GM23338 (cell line): ENCODE measurements around the gene UBE2G2. TPM values are rescaled to one million over a fixed set of nuclear protein-coding genes. Genes with fewer than 3 reads are reported as not detected.

ENCODE experiments used
- ATAC-seq: fragments of 200-7000 bp; cut with Tn5 transposase; 3 replicates; pipeline ENCODE4 v1.9.1; 2020
- DNase-seq: peaks from one replicate; pipeline ENCODE4 v3.0.0-alpha.2; 2015; ENCODE audit warnings: low spot score
- H2AFZ ChIP-seq: fragments of 200-600 bp; sonication (generic); 2 replicates; pipeline ENCODE4 v1.8.0; 2016; ENCODE audit warnings: antibody characterized with exemption, mild to moderate bottlenecking, moderate library complexity
- H3F3A ChIP-seq: fragments of 200-600 bp; sonication (generic); replicated peaks from 2 replicates; pipeline ENCODE4 v1.8.0; 2017; ENCODE audit warnings: antibody characterized with exemption, mixed run types, low read depth
- H3K27ac ChIP-seq: fragments of 200-600 bp; sonication (generic); 2 replicates; pipeline ENCODE4 v1.6.1; 2016; ENCODE audit warnings: low read depth
- H3K27me3 ChIP-seq: fragments of 200-600 bp; sonication (generic); 2 replicates; pipeline ENCODE4 v1.8.0; 2016; ENCODE audit warnings: mild to moderate bottlenecking, mixed run types, moderate library complexity; ENCODE audit not compliant: insufficient read depth
- H3K36me3 ChIP-seq: fragments of 200-600 bp; sonication (generic); 2 replicates; pipeline ENCODE4 v1.8.0; 2016; ENCODE audit warnings: mild to moderate bottlenecking; ENCODE audit not compliant: insufficient read depth
- H3K4me1 ChIP-seq: fragments of 200-600 bp; sonication (generic); 2 replicates; pipeline ENCODE4 v1.8.0; 2016; ENCODE audit warnings: mild to moderate bottlenecking, moderate library complexity; ENCODE audit not compliant: insufficient read depth
- H3K4me2 ChIP-seq: fragments of 200-600 bp; sonication (generic); 2 replicates; pipeline ENCODE4 v1.7.1; 2017; ENCODE audit warnings: mixed run types
- H3K4me3 ChIP-seq: fragments of 200-600 bp; sonication (generic); 2 replicates; pipeline ENCODE4 v1.6.1; 2016; ENCODE audit warnings: mixed run types
- H3K79me2 ChIP-seq: fragments of 200-600 bp; sonication (generic); replicated peaks from 2 replicates; pipeline ENCODE4 v1.8.0; 2017; ENCODE audit warnings: mild to moderate bottlenecking; ENCODE audit not compliant: insufficient read depth
- H3K9me2 ChIP-seq: fragments of 200-600 bp; sonication (generic); 2 replicates; pipeline ENCODE4 v1.8.0; 2017; ENCODE audit not compliant: insufficient read depth
- H4K20me1 ChIP-seq: fragments of 200-600 bp; sonication (generic); replicated peaks from 2 replicates; pipeline ENCODE4 v1.8.0; 2017; ENCODE audit warnings: mild to moderate bottlenecking; ENCODE audit not compliant: insufficient read depth
- H3K27ac Mint-ChIP-seq: 2 replicates; pipeline ENCODE4 v1.8.0; 2020; ENCODE audit warnings: inconsistent platforms, mild to moderate bottlenecking, moderate library complexity, mixed read lengths
- H3K27me3 Mint-ChIP-seq: 3 replicates; pipeline ENCODE4 v1.8.0; 2022; ENCODE audit warnings: low read depth, mild to moderate bottlenecking, moderate library complexity, mixed read lengths, inconsistent platforms; ENCODE audit not compliant: insufficient read depth, poor library complexity
- H3K36me3 Mint-ChIP-seq: 3 replicates; pipeline ENCODE4 v1.8.0; 2021; ENCODE audit warnings: low read depth, mild to moderate bottlenecking, inconsistent platforms, moderate library complexity, mixed read lengths
- H3K4me1 Mint-ChIP-seq: 3 replicates; pipeline ENCODE4 v1.8.0; 2020; ENCODE audit warnings: mild to moderate bottlenecking, inconsistent platforms, mixed read lengths
- H3K4me3 Mint-ChIP-seq: 3 replicates; pipeline ENCODE4 v1.8.0; 2021; ENCODE audit warnings: moderate library complexity, mild to moderate bottlenecking, inconsistent platforms, mixed read lengths
- H3K9me3 Mint-ChIP-seq: 3 replicates; pipeline ENCODE4 v1.8.0; 2020; ENCODE audit warnings: moderate library complexity, mild to moderate bottlenecking, inconsistent platforms, mixed read lengths
- CREB1 ChIP-seq: fragments of 250-450 bp; sonication (Bioruptor Pico); IDR thresholded peaks from 2 replicates; pipeline ENCODE4 v1.5.0; 2020; ENCODE audit warnings: low read depth, mild to moderate bottlenecking, moderate library complexity
- EZH2phosphoT487 ChIP-seq: fragments of 200-600 bp; sonication (generic); IDR thresholded peaks from one replicate; pipeline ENCODE4 v1.8.1; 2018; ENCODE audit warnings: antibody characterized with exemption; ENCODE audit not compliant: unreplicated experiment
- NANOG ChIP-seq: IDR thresholded peaks from 2 replicates; pipeline ENCODE4 v1.6.1; 2016; ENCODE audit warnings: antibody characterized with exemption, borderline replicate concordance
- POLR2AphosphoS5 ChIP-seq: IDR thresholded peaks from 2 replicates; pipeline ENCODE4 v1.6.1; 2016; ENCODE audit warnings: antibody characterized with exemption, low read depth
- STAT1 ChIP-seq: IDR thresholded peaks from one replicate; pipeline ENCODE4 v1.6.1; 2016; ENCODE audit warnings: antibody characterized with exemption; ENCODE audit not compliant: unreplicated experiment
- polyA plus RNA-seq: library from polyadenylated mRNA; unstranded; fragments of >200 nt; fragmentation: Nextera tagmentation; extraction: Ambion mirVana; gene quantifications from 2 replicates; pipeline ENCODE4 v1.2.1, GENCODE V29; 2016
- total RNA-seq: library from RNA; depleted of rRNA; stranded (reverse); fragments of >200 nt; shearing (Covaris generic); gene quantifications from 2 replicates; pipeline ENCODE4 v1.2.3, GENCODE V29; 2014
- TF ChIP-seq, protein P1 (sequence below): fragments of 250-450 bp; sonication (Bioruptor Pico); IDR thresholded peaks from 2 replicates; pipeline ENCODE4 v1.5.0; 2020; ENCODE audit warnings: mild to moderate bottlenecking, moderate library complexity
- TF ChIP-seq, protein P2 (sequence below), 2 experiments: fragments of 200-600 bp in 1 of 2; sonication (generic) in 1 of 2; conservative IDR thresholded peaks; 2 replicates each; pipeline versions ENCODE4 v1.5.1 to v1.6.1; 2016 to 2017; ENCODE audit warnings: antibody characterized with exemption in 2 of 2, low read depth in 2 of 2, mild to moderate bottlenecking in 2 of 2, moderate library complexity in 1 of 2
- TF ChIP-seq, protein P3 (sequence below): IDR thresholded peaks from one replicate; pipeline ENCODE4 v1.6.1; 2018; ENCODE audit warnings: antibody characterized with exemption; ENCODE audit not compliant: unreplicated experiment
- TF ChIP-seq, protein P4 (sequence below): IDR thresholded peaks from 2 replicates; pipeline ENCODE4 v1.6.1; 2016; ENCODE audit warnings: antibody characterized with exemption

Gene UBE2G2
- total and polyA plus RNA-seq, 2 experiments from 2014 or later = 66.4 to 100 TPM

DNA sequence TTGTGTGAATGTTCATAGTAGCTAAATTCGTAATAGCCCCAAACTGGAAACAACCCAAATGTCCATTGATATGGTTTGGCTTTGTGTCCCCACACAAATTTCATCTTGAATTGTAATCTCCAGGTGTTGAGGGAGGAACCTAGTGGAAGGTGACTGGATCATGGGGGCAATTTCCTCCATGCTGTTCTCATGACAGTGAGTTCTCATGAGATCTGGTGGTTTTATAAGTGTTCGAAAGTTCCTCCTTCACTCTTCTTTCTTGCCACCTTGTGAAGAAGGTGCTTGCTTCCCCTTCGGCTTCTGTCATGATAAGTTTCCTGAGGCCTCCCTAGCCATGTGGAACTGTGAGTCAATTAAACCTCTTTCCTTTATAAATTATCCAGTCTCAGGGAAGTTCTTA is 11.3 kb downstream of the UBE2G2 start:
- peaks cover 38% of the 10 kb centered on the region for H4K20me1 ChIP-seq

More for the DNA sequence above, 11.3 kb downstream of the UBE2G2 start:
- no peak overlapping the region for H3K27ac Mint-ChIP-seq
- DNase-seq = no peak
- Histone ChIP-seq H3K27ac (no peak overlapping the region), H3K79me2 (peaks cover 98% of the 10 kb centered on the region), H3K4me2 (no peak overlapping the region), H3K9me2 (no peaks in the 10 kb centered on the region), H3K4me1 (peaks cover 5% of the 10 kb centered on the region; the same call in 1 of the 2 replicates), H3K4me3 (no peak overlapping the region), H2AFZ (no peak overlapping the region), H3F3A (peaks cover 3% of the 10 kb centered on the region; the same call in 1 of the 2 replicates), H3K27me3 (no peaks in the 10 kb centered on the region), H3K36me3 (no peaks in the 10 kb centered on the region; the same call in 1 of the 2 replicates)
- no peak for ATAC-seq
- H3K36me3 Mint-ChIP-seq = peaks cover 53% of the 10 kb centered on the region
- H3K4me1 Mint-ChIP-seq = peaks cover 11% of the 10 kb centered on the region; the same call in 2 of the 3 replicates
- no peaks in the 10 kb centered on the region for H3K9me3 Mint-ChIP-seq
- peaks cover 11% of the 10 kb centered on the region for H3K27me3 Mint-ChIP-seq
- no peak overlapping the region for H3K4me3 Mint-ChIP-seq
- TF ChIP-seq CREB1 (CRISPR knock-in tag) (no peak), NANOG (no peak), EZH2phosphoT487 (no peak), STAT1 (no peak), POLR2AphosphoS5 (no peak)
- TF ChIP-seq, protein P1, sequence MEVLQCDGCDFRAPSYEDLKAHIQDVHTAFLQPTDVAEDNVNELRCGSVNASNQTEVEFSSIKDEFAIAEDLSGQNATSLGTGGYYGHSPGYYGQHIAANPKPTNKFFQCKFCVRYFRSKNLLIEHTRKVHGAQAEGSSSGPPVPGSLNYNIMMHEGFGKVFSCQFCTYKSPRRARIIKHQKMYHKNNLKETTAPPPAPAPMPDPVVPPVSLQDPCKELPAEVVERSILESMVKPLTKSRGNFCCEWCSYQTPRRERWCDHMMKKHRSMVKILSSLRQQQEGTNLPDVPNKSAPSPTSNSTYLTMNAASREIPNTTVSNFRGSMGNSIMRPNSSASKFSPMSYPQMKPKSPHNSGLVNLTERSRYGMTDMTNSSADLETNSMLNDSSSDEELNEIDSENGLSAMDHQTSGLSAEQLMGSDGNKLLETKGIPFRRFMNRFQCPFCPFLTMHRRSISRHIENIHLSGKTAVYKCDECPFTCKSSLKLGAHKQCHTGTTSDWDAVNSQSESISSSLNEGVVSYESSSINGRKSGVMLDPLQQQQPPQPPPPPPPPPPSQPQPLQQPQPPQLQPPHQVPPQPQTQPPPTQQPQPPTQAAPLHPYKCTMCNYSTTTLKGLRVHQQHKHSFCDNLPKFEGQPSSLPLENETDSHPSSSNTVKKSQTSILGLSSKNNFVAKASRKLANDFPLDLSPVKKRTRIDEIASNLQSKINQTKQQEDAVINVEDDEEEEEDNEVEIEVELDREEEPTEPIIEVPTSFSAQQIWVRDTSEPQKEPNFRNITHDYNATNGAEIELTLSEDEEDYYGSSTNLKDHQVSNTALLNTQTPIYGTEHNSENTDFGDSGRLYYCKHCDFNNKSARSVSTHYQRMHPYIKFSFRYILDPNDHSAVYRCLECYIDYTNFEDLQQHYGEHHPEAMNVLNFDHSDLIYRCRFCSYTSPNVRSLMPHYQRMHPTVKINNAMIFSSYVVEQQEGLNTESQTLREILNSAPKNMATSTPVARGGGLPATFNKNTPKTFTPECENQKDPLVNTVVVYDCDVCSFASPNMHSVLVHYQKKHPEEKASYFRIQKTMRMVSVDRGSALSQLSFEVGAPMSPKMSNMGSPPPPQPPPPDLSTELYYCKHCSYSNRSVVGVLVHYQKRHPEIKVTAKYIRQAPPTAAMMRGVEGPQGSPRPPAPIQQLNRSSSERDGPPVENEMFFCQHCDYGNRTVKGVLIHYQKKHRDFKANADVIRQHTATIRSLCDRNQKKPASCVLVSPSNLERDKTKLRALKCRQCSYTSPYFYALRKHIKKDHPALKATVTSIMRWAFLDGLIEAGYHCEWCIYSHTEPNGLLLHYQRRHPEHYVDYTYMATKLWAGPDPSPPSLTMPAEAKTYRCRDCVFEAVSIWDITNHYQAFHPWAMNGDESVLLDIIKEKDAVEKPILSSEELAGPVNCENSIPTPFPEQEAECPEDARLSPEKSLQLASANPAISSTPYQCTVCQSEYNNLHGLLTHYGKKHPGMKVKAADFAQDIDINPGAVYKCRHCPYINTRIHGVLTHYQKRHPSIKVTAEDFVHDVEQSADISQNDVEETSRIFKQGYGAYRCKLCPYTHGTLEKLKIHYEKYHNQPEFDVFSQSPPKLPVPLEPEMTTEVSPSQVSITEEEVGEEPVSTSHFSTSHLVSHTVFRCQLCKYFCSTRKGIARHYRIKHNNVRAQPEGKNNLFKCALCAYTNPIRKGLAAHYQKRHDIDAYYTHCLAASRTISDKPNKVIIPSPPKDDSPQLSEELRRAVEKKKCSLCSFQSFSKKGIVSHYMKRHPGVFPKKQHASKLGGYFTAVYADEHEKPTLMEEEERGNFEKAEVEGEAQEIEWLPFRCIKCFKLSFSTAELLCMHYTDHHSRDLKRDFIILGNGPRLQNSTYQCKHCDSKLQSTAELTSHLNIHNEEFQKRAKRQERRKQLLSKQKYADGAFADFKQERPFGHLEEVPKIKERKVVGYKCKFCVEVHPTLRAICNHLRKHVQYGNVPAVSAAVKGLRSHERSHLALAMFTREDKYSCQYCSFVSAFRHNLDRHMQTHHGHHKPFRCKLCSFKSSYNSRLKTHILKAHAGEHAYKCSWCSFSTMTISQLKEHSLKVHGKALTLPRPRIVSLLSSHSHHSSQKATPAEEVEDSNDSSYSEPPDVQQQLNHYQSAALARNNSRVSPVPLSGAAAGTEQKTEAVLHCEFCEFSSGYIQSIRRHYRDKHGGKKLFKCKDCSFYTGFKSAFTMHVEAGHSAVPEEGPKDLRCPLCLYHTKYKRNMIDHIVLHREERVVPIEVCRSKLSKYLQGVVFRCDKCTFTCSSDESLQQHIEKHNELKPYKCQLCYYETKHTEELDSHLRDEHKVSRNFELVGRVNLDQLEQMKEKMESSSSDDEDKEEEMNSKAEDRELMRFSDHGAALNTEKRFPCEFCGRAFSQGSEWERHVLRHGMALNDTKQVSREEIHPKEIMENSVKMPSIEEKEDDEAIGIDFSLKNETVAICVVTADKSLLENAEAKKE (CRISPR knock-in tag) = no peak
- TF ChIP-seq, protein P2, sequence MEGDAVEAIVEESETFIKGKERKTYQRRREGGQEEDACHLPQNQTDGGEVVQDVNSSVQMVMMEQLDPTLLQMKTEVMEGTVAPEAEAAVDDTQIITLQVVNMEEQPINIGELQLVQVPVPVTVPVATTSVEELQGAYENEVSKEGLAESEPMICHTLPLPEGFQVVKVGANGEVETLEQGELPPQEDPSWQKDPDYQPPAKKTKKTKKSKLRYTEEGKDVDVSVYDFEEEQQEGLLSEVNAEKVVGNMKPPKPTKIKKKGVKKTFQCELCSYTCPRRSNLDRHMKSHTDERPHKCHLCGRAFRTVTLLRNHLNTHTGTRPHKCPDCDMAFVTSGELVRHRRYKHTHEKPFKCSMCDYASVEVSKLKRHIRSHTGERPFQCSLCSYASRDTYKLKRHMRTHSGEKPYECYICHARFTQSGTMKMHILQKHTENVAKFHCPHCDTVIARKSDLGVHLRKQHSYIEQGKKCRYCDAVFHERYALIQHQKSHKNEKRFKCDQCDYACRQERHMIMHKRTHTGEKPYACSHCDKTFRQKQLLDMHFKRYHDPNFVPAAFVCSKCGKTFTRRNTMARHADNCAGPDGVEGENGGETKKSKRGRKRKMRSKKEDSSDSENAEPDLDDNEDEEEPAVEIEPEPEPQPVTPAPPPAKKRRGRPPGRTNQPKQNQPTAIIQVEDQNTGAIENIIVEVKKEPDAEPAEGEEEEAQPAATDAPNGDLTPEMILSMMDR (conservative IDR thresholded peaks at IDR 0.05; ENCODE audit: low read depth in 2 of 2) = no peak
- TF ChIP-seq, protein P3, sequence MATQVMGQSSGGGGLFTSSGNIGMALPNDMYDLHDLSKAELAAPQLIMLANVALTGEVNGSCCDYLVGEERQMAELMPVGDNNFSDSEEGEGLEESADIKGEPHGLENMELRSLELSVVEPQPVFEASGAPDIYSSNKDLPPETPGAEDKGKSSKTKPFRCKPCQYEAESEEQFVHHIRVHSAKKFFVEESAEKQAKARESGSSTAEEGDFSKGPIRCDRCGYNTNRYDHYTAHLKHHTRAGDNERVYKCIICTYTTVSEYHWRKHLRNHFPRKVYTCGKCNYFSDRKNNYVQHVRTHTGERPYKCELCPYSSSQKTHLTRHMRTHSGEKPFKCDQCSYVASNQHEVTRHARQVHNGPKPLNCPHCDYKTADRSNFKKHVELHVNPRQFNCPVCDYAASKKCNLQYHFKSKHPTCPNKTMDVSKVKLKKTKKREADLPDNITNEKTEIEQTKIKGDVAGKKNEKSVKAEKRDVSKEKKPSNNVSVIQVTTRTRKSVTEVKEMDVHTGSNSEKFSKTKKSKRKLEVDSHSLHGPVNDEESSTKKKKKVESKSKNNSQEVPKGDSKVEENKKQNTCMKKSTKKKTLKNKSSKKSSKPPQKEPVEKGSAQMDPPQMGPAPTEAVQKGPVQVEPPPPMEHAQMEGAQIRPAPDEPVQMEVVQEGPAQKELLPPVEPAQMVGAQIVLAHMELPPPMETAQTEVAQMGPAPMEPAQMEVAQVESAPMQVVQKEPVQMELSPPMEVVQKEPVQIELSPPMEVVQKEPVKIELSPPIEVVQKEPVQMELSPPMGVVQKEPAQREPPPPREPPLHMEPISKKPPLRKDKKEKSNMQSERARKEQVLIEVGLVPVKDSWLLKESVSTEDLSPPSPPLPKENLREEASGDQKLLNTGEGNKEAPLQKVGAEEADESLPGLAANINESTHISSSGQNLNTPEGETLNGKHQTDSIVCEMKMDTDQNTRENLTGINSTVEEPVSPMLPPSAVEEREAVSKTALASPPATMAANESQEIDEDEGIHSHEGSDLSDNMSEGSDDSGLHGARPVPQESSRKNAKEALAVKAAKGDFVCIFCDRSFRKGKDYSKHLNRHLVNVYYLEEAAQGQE = no peak
- TF ChIP-seq, protein P4, sequence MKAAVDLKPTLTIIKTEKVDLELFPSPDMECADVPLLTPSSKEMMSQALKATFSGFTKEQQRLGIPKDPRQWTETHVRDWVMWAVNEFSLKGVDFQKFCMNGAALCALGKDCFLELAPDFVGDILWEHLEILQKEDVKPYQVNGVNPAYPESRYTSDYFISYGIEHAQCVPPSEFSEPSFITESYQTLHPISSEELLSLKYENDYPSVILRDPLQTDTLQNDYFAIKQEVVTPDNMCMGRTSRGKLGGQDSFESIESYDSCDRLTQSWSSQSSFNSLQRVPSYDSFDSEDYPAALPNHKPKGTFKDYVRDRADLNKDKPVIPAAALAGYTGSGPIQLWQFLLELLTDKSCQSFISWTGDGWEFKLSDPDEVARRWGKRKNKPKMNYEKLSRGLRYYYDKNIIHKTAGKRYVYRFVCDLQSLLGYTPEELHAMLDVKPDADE = no peak
